ENCODE measurements around the gene EIF2B5.

DNA sequence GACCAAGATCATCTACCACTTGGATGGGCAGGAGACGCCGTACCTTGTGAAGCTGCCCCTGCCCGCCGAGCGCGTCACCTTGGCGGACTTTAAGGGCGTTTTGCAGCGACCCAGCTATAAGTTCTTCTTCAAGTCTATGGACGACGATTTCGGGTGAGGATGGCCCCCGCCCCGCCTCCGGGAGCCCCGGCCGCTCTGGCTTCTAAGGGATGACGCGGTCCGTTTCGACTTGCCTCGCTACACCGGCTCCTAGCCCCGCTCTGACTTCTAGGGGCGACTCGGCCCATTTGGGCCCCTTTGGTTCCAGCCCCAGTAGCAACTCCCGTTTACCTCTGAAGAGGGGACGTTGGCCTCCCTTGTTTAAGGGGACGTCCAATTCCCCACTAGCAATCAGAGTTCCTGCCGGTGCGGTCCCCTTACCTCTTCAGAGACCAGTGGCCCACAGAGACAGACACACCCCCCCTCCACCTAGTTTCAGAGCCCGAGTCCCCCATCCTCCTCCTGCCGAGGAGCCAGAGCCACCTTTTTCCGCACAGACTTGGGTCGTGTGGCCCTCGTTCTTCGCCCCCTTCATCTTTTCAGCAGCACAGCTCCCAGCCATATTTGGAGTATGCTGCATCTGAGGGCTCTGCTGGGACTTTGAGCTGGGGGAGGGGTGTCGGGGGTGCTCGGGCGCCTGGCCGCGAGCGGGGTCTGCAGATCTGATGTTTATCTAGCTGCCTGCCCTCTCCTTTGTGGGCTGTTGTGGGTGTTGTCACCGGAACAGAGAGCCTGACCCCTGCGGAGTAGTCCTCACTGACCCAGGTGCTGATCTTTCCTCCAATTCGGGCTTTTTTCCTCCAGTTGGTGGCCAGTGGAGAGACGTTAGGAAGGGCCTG, 20.7 kb downstream of the EIF2B5 start:
- TF ChIP-seq, protein P1, sequence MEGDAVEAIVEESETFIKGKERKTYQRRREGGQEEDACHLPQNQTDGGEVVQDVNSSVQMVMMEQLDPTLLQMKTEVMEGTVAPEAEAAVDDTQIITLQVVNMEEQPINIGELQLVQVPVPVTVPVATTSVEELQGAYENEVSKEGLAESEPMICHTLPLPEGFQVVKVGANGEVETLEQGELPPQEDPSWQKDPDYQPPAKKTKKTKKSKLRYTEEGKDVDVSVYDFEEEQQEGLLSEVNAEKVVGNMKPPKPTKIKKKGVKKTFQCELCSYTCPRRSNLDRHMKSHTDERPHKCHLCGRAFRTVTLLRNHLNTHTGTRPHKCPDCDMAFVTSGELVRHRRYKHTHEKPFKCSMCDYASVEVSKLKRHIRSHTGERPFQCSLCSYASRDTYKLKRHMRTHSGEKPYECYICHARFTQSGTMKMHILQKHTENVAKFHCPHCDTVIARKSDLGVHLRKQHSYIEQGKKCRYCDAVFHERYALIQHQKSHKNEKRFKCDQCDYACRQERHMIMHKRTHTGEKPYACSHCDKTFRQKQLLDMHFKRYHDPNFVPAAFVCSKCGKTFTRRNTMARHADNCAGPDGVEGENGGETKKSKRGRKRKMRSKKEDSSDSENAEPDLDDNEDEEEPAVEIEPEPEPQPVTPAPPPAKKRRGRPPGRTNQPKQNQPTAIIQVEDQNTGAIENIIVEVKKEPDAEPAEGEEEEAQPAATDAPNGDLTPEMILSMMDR (optimal IDR thresholded peaks at IDR 0.05 in 1 of 3, IDR thresholded peaks at IDR 0.05 in 1 of 3, conservative IDR thresholded peaks at IDR 0.05 in 1 of 3; ENCODE audit: extremely low read depth in 1 of 3, insufficient read depth in 2 of 3, low read length in 3 of 3) = no peak
- TF ChIP-seq EZH2 (IDR thresholded peaks at IDR 0.05; ENCODE audit: low read length) = no peak
